ENCODE data around the gene SLC37A2. TPM values are rescaled to one million over a fixed set of nuclear protein-coding genes. Genes with fewer than 3 reads are reported as not detected.

The SLC37A2 gene
- total RNA-seq, 1 experiment from 2014 or later = 2.2 TPM

DNA sequence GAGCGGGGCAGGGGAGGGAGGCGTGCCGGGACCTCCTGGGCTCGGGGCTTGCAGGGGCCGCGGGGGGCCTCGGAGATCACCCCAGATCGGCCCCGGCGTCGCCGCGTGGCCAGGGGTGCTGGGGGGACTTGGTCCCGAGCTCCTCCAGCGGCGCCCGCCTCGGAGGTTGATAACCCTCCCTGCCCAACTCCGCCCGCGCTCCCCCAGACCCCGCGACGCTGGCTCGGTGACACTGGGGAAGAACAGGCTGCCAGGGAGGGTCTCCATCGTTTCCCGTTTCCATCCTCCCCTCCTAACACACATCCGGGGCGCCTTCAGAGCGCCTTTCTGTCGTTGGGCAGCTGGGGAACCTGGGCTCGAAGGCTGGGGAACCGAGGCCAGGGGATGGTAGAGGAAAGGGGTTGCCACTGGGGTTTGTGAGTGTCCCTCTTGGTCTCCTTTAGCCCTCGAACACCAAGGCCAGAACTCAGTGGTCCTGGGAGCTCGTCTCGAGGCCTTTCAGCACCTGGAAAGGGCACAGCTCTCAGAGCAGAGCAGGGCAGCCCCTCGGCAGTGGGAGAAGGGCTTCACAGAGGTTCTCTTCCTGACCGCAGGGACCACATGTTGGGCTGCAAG is 431 bp downstream of the SLC37A2 start (continued):
- TF ChIP-seq, protein P1, sequence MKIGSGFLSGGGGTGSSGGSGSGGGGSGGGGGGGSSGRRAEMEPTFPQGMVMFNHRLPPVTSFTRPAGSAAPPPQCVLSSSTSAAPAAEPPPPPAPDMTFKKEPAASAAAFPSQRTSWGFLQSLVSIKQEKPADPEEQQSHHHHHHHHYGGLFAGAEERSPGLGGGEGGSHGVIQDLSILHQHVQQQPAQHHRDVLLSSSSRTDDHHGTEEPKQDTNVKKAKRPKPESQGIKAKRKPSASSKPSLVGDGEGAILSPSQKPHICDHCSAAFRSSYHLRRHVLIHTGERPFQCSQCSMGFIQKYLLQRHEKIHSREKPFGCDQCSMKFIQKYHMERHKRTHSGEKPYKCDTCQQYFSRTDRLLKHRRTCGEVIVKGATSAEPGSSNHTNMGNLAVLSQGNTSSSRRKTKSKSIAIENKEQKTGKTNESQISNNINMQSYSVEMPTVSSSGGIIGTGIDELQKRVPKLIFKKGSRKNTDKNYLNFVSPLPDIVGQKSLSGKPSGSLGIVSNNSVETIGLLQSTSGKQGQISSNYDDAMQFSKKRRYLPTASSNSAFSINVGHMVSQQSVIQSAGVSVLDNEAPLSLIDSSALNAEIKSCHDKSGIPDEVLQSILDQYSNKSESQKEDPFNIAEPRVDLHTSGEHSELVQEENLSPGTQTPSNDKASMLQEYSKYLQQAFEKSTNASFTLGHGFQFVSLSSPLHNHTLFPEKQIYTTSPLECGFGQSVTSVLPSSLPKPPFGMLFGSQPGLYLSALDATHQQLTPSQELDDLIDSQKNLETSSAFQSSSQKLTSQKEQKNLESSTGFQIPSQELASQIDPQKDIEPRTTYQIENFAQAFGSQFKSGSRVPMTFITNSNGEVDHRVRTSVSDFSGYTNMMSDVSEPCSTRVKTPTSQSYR (CRISPR knock-in tag; IDR thresholded peaks at IDR 0.05) = no peak
- TF ChIP-seq ZNF263 (CRISPR knock-in tag; IDR thresholded peaks at IDR 0.05; ENCODE audit: low read depth) (no peak), SP1 (CRISPR knock-in tag; conservative IDR thresholded peaks at IDR 0.05) (peak; percentile 41; the same call in 1 of the 2 replicates), OVOL2 (CRISPR knock-in tag; IDR thresholded peaks at IDR 0.05; ENCODE audit: borderline replicate concordance) (no peak)
- TF ChIP-seq, protein P2, sequence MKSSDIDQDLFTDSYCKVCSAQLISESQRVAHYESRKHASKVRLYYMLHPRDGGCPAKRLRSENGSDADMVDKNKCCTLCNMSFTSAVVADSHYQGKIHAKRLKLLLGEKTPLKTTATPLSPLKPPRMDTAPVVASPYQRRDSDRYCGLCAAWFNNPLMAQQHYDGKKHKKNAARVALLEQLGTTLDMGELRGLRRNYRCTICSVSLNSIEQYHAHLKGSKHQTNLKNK (CRISPR knock-in tag; IDR thresholded peaks at IDR 0.05) = no peak

DNA sequence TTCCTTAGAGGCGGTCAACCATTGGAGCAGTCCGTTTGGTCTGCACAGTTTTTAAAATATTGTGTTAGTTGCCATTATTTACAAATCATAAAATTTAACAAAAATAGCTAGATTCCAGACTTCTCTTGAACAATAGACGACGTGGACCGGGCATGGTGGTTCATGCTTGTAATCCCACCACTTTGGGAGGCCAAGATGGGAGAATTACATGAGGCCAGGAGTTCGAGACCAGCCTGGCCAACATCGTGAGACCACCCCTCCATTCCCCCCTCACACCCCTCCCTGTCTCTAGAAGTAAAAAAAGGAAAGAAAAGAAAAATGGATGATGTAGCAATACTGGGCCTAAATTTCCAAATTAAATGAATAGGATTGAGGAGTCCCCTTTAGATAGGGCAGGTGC is 965 bp downstream of the SLC37A2 start:
- ATAC-seq = no peak
- peaks cover 59% of the 10 kb centered on the region for H3K27me3 Mint-ChIP-seq (ENCODE audit: low read depth)
- DNase-seq (ENCODE audit: low spot score) = no peak
- H3K27ac Mint-ChIP-seq = no peak overlapping the region
- no peaks in the 10 kb centered on the region for H3K9me3 Mint-ChIP-seq
- H3K4me1 Mint-ChIP-seq = peaks cover 8% of the 10 kb centered on the region; the same call in 1 of the 2 replicates
- H3K36me3 Mint-ChIP-seq = no peaks in the 10 kb centered on the region
- ChIA-PET CTCF (interaction anchor here (1.0 to 2.1 kb wide), 8 partner anchors 11 to 365 kb away, joined by 3 to 14 read pairs (median 6); no protein-coding TSS in a partner anchor), POLR2A (interaction anchor here (1.4 kb wide), 1 partner anchor 110 kb away, joined by 3 read pairs; the partner anchor contains the start of gene CCDC15)
- peak overlapping the region; percentile 77 for H3K4me3 Mint-ChIP-seq
- TF ChIP-seq NFATC4 (CRISPR knock-in tag; IDR thresholded peaks at IDR 0.05) = no peak
- TF ChIP-seq CREM (CRISPR knock-in tag; IDR thresholded peaks at IDR 0.05) = no peak
- no peak for TF ChIP-seq RORB (CRISPR knock-in tag; IDR thresholded peaks at IDR 0.05)
- no peak for TF ChIP-seq RELA (CRISPR knock-in tag; IDR thresholded peaks at IDR 0.05; ENCODE audit: borderline replicate concordance)
- no peak for TF ChIP-seq NR1H2 (CRISPR knock-in tag; IDR thresholded peaks at IDR 0.05)
- TF ChIP-seq CREB1 (CRISPR knock-in tag; IDR thresholded peaks at IDR 0.05) = no peak
- TF ChIP-seq, protein P3, sequence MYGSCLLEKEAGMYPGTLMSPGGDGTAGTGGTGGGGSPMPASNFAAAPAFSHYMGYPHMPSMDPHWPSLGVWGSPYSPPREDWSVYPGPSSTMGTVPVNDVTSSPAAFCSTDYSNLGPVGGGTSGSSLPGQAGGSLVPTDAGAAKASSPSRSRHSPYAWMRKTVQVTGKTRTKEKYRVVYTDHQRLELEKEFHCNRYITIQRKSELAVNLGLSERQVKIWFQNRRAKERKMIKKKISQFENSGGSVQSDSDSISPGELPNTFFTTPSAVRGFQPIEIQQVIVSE (CRISPR knock-in tag; IDR thresholded peaks at IDR 0.05; ENCODE audit: borderline replicate concordance) = no peak
- TF ChIP-seq, protein P4, sequence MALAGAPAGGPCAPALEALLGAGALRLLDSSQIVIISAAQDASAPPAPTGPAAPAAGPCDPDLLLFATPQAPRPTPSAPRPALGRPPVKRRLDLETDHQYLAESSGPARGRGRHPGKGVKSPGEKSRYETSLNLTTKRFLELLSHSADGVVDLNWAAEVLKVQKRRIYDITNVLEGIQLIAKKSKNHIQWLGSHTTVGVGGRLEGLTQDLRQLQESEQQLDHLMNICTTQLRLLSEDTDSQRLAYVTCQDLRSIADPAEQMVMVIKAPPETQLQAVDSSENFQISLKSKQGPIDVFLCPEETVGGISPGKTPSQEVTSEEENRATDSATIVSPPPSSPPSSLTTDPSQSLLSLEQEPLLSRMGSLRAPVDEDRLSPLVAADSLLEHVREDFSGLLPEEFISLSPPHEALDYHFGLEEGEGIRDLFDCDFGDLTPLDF (CRISPR knock-in tag; IDR thresholded peaks at IDR 0.05) = no peak
- TF ChIP-seq ZNF263 (CRISPR knock-in tag; IDR thresholded peaks at IDR 0.05; ENCODE audit: low read depth) = no peak
- TF ChIP-seq, protein P5, sequence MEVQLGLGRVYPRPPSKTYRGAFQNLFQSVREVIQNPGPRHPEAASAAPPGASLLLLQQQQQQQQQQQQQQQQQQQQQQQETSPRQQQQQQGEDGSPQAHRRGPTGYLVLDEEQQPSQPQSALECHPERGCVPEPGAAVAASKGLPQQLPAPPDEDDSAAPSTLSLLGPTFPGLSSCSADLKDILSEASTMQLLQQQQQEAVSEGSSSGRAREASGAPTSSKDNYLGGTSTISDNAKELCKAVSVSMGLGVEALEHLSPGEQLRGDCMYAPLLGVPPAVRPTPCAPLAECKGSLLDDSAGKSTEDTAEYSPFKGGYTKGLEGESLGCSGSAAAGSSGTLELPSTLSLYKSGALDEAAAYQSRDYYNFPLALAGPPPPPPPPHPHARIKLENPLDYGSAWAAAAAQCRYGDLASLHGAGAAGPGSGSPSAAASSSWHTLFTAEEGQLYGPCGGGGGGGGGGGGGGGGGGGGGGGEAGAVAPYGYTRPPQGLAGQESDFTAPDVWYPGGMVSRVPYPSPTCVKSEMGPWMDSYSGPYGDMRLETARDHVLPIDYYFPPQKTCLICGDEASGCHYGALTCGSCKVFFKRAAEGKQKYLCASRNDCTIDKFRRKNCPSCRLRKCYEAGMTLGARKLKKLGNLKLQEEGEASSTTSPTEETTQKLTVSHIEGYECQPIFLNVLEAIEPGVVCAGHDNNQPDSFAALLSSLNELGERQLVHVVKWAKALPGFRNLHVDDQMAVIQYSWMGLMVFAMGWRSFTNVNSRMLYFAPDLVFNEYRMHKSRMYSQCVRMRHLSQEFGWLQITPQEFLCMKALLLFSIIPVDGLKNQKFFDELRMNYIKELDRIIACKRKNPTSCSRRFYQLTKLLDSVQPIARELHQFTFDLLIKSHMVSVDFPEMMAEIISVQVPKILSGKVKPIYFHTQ (CRISPR knock-in tag; IDR thresholded peaks at IDR 0.05) = no peak
- no peak for TF ChIP-seq PRRX2 (CRISPR knock-in tag; IDR thresholded peaks at IDR 0.05)
- TF ChIP-seq, protein P6, sequence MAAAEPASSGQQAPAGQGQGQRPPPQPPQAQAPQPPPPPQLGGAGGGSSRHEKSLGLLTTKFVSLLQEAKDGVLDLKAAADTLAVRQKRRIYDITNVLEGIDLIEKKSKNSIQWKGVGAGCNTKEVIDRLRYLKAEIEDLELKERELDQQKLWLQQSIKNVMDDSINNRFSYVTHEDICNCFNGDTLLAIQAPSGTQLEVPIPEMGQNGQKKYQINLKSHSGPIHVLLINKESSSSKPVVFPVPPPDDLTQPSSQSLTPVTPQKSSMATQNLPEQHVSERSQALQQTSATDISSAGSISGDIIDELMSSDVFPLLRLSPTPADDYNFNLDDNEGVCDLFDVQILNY (CRISPR knock-in tag; IDR thresholded peaks at IDR 0.05) = no peak
- no peak for TF ChIP-seq TP53 (CRISPR knock-in tag; IDR thresholded peaks at IDR 0.05)
- TF ChIP-seq, protein P7, sequence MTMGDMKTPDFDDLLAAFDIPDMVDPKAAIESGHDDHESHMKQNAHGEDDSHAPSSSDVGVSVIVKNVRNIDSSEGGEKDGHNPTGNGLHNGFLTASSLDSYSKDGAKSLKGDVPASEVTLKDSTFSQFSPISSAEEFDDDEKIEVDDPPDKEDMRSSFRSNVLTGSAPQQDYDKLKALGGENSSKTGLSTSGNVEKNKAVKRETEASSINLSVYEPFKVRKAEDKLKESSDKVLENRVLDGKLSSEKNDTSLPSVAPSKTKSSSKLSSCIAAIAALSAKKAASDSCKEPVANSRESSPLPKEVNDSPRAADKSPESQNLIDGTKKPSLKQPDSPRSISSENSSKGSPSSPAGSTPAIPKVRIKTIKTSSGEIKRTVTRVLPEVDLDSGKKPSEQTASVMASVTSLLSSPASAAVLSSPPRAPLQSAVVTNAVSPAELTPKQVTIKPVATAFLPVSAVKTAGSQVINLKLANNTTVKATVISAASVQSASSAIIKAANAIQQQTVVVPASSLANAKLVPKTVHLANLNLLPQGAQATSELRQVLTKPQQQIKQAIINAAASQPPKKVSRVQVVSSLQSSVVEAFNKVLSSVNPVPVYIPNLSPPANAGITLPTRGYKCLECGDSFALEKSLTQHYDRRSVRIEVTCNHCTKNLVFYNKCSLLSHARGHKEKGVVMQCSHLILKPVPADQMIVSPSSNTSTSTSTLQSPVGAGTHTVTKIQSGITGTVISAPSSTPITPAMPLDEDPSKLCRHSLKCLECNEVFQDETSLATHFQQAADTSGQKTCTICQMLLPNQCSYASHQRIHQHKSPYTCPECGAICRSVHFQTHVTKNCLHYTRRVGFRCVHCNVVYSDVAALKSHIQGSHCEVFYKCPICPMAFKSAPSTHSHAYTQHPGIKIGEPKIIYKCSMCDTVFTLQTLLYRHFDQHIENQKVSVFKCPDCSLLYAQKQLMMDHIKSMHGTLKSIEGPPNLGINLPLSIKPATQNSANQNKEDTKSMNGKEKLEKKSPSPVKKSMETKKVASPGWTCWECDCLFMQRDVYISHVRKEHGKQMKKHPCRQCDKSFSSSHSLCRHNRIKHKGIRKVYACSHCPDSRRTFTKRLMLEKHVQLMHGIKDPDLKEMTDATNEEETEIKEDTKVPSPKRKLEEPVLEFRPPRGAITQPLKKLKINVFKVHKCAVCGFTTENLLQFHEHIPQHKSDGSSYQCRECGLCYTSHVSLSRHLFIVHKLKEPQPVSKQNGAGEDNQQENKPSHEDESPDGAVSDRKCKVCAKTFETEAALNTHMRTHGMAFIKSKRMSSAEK (CRISPR knock-in tag; IDR thresholded peaks at IDR 0.05; ENCODE audit: borderline replicate concordance) = no peak
- TF ChIP-seq, protein P8, sequence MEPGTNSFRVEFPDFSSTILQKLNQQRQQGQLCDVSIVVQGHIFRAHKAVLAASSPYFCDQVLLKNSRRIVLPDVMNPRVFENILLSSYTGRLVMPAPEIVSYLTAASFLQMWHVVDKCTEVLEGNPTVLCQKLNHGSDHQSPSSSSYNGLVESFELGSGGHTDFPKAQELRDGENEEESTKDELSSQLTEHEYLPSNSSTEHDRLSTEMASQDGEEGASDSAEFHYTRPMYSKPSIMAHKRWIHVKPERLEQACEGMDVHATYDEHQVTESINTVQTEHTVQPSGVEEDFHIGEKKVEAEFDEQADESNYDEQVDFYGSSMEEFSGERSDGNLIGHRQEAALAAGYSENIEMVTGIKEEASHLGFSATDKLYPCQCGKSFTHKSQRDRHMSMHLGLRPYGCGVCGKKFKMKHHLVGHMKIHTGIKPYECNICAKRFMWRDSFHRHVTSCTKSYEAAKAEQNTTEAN (CRISPR knock-in tag; IDR thresholded peaks at IDR 0.05) = no peak
- no peak for TF ChIP-seq SMAD3 (CRISPR knock-in tag; IDR thresholded peaks at IDR 0.05; ENCODE audit: borderline replicate concordance)
- TF ChIP-seq, protein P2 (CRISPR knock-in tag; IDR thresholded peaks at IDR 0.05) = no peak

Data from WTC11 (cell line).